Stimulated activated naive CD4-positive, alpha-beta T cell (primary cell): ENCODE results near the gene NFYC.

Experiments
- DNase-seq, 6 experiments: peaks; one replicate each; lab custom pipeline; 2025; lab: John Stamatoyannopoulos, UW

NFYC gene

GRCh38 chr1:40781608-40781971 lies 90.1 kb downstream of the NFYC start:
- DNase-seq: no peak

- no peak for DNase-seq
Measured at GRCh38 chr1:40782371-40782956, 91.0 kb downstream of the NFYC start.

GRCh38 chr1:40783001-40783905 lies 91.7 kb downstream of the NFYC start, which contains the start of gene KCNQ4:
Gene KCNQ4, plus strand, starts transcription at chr1:40783787. Its CDS starts 307 bp downstream, at chr1:40784094.
- DNase-seq: peak in 2 of 6 experiments; percentile 7 to 30

- DNase-seq: no peak
Measured at GRCh38 chr1:40784141-40784770, 92.8 kb downstream of the NFYC start.

- no peak for DNase-seq
Measured at GRCh38 chr1:40784771-40785151, 93.3 kb downstream of the NFYC start.

GRCh38 chr1:40785446-40785845 lies 93.9 kb downstream of the NFYC start:
- no peak for DNase-seq

GRCh38 chr1:40786171-40786994 lies 94.9 kb downstream of the NFYC start:
- no peak for DNase-seq

GRCh38 chr1:40786995-40787705 lies 95.6 kb downstream of the NFYC start:
- no peak for DNase-seq

GRCh38 chr1:40787737-40788560 lies 96.4 kb downstream of the NFYC start:
- DNase-seq: no peak

GRCh38 chr1:40788561-40789341 lies 97.2 kb downstream of the NFYC start:
- no peak for DNase-seq

- DNase-seq: no peak
Measured at GRCh38 chr1:40789342-40789598, 97.8 kb downstream of the NFYC start.

GRCh38 chr1:40789661-40790430 lies 98.3 kb downstream of the NFYC start:
- no peak for DNase-seq

- no peak for DNase-seq
Measured at GRCh38 chr1:40792036-40792435, 100.5 kb downstream of the NFYC start.

- DNase-seq: no peak
Measured at GRCh38 chr1:40793617-40794016, 102.1 kb downstream of the NFYC start.

- DNase-seq: no peak
Measured at GRCh38 chr1:40794048-40794447, 102.5 kb downstream of the NFYC start.

GRCh38 chr1:40794974-40795715 lies 103.6 kb downstream of the NFYC start:
- DNase-seq: peak in 4 of 6 experiments; percentile 20 to 93 (median 92)

- DNase-seq: no peak
Measured at GRCh38 chr1:40795811-40796586, 104.5 kb downstream of the NFYC start.
